Measurements from ENCODE around the gene THSD4. TPM values are rescaled to one million over a fixed set of nuclear protein-coding genes. Genes with fewer than 3 reads are reported as not detected.

THSD4 gene
- total RNA-seq, 1 experiment from 2014 or later = 24.2 TPM

DNA sequence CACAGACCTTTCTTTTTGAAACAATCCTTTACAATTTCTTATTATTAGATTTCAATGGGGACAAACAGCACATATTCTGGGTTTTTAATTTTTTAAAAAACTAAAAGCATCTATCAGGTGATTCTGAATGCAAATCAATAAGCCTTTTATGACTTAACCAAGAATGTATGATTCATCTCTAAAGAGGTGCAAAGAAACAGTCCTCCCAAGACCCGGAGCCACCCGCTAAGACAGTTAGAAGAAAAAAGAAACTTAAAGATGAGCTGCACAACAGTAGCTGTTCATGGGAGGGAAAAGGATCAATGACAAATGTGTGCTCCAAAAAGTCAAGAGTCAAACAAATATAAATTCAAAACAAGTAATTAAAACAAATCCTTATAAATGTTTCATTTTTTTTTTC lies 319.5 kb downstream of the THSD4 start:
- H3K9me3 Mint-ChIP-seq (ENCODE audit: low read depth, unreplicated experiment) = peaks cover 5% of the 10 kb centered on the region
- peaks cover 42% of the 10 kb centered on the region for H3K4me1 Mint-ChIP-seq (ENCODE audit: low read depth, unreplicated experiment)
- H3K27ac Mint-ChIP-seq (ENCODE audit: unreplicated experiment) = peak overlapping the region; percentile 35
- no peaks in the 10 kb centered on the region for H3K27me3 Mint-ChIP-seq (ENCODE audit: unreplicated experiment)
- no peak for DNase-seq
- CTCF ChIA-PET = interaction anchor here (1.4 to 1.6 kb wide), 3 partner anchors 12 to 26 kb away, joined by 3 to 5 read pairs (median 5); no protein-coding TSS in a partner anchor
- no peaks in the 10 kb centered on the region for H3K36me3 Mint-ChIP-seq (ENCODE audit: insufficient read depth, unreplicated experiment)
- H3K4me3 Mint-ChIP-seq (ENCODE audit: low read depth, unreplicated experiment) = no peak overlapping the region
- TF ChIP-seq, protein P1, sequence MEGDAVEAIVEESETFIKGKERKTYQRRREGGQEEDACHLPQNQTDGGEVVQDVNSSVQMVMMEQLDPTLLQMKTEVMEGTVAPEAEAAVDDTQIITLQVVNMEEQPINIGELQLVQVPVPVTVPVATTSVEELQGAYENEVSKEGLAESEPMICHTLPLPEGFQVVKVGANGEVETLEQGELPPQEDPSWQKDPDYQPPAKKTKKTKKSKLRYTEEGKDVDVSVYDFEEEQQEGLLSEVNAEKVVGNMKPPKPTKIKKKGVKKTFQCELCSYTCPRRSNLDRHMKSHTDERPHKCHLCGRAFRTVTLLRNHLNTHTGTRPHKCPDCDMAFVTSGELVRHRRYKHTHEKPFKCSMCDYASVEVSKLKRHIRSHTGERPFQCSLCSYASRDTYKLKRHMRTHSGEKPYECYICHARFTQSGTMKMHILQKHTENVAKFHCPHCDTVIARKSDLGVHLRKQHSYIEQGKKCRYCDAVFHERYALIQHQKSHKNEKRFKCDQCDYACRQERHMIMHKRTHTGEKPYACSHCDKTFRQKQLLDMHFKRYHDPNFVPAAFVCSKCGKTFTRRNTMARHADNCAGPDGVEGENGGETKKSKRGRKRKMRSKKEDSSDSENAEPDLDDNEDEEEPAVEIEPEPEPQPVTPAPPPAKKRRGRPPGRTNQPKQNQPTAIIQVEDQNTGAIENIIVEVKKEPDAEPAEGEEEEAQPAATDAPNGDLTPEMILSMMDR (IDR thresholded peaks at IDR 0.05; ENCODE audit: unreplicated experiment) = no peak
- intact Hi-C loops (cut with micrococcal nuclease; ENCODE audit: unreplicated experiment) = no loop called here
- BruUV-seq (replicated peaks) = no TSS peak

DNA sequence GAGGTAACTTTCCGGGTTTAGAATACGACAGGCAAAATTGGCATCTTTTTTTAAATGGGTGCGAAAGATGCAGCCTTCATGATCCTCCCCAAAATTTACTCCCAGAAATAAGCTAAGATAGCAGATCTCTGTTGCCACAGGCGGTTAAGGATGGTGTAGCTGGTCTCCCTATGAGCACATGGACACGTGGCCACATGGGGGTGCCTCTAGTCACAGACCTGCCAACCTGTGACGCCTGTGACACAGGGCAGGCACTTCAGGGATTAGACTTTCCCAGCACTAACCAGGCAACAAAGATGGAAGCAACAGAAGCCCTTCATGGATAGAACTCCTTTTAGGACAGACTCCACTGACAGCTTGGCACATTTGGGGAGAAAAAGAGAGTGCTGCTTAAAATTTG lies 320.3 kb downstream of the THSD4 start:
- peaks cover 42% of the 10 kb centered on the region for H3K4me1 Mint-ChIP-seq (ENCODE audit: low read depth, unreplicated experiment)
- H3K27me3 Mint-ChIP-seq (ENCODE audit: unreplicated experiment) = no peaks in the 10 kb centered on the region
- intact Hi-C loops (cut with micrococcal nuclease; ENCODE audit: unreplicated experiment) = no loop called here
- H3K9me3 Mint-ChIP-seq (ENCODE audit: low read depth, unreplicated experiment) = peaks cover 5% of the 10 kb centered on the region
- no peaks in the 10 kb centered on the region for H3K36me3 Mint-ChIP-seq (ENCODE audit: insufficient read depth, unreplicated experiment)
- no peak overlapping the region for H3K4me3 Mint-ChIP-seq (ENCODE audit: low read depth, unreplicated experiment)
- CTCF ChIA-PET = interaction anchor here (1.6 kb wide), 1 partner anchor 24 kb away, joined by 5 read pairs; no protein-coding TSS in a partner anchor
- TF ChIP-seq, protein P1 (IDR thresholded peaks at IDR 0.05; ENCODE audit: unreplicated experiment) = no peak
- no peak overlapping the region for H3K27ac Mint-ChIP-seq (ENCODE audit: unreplicated experiment)
- BruUV-seq (replicated peaks) = no TSS peak
- DNase-seq = no peak

DNA sequence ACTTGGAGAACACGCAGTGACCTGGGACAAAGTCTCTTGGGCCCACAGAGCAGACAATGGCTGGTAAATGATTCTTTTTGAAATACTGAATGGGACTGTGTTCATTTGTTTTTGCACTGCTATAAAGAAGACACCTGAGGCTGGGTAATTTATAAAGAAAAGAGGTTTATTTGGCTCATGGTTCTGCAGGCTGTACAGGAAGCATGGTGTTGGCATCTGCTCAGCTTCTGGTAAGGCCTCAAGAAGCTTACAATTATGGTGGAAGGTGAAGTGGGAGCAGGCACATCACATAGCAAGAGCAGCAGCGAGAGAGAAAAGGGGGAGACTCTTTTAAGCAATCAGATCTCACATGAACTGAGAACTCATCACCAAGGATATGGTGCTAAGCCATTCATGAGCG lies 321.6 kb downstream of the THSD4 start:
- DNase-seq = no peak
- no TSS peak for BruUV-seq (replicated peaks)
- Mint-ChIP-seq H3K27me3 (ENCODE audit: unreplicated experiment) (no peaks in the 10 kb centered on the region), H3K4me1 (ENCODE audit: low read depth, unreplicated experiment) (peaks cover 42% of the 10 kb centered on the region), H3K4me3 (ENCODE audit: low read depth, unreplicated experiment) (no peak overlapping the region), H3K27ac (ENCODE audit: unreplicated experiment) (no peak overlapping the region), H3K36me3 (ENCODE audit: insufficient read depth, unreplicated experiment) (no peaks in the 10 kb centered on the region), H3K9me3 (ENCODE audit: low read depth, unreplicated experiment) (peaks cover 5% of the 10 kb centered on the region)
- intact Hi-C loops (cut with micrococcal nuclease; ENCODE audit: unreplicated experiment) = no loop called here
- TF ChIP-seq, protein P1 (IDR thresholded peaks at IDR 0.05; ENCODE audit: unreplicated experiment) = no peak
- CTCF ChIA-PET = interaction anchor here (0.6 kb wide), 1 partner anchor 164 kb away, joined by 9 read pairs; no protein-coding TSS in a partner anchor

DNA sequence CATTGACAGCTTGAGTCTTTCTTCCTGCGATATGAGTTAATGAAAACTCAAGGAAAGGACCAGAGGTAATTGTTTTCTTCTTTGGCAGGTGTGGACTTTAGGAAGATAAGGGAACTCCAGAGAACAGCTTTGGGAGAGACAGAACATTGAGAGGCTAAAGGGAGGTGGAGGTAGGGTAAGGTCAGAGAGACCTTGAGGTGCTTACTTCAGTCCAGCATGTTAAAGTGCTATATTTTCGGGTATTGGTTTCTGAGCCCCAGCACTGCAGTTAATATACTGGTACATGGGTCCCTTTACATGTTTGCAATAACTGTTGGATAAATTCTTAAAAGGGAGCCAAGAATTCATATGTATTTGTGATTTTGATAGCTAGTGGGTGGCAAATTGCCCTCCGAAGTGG lies 322.1 kb downstream of the THSD4 start:
- H3K4me1 Mint-ChIP-seq (ENCODE audit: low read depth, unreplicated experiment) = peaks cover 42% of the 10 kb centered on the region
- no peak overlapping the region for H3K4me3 Mint-ChIP-seq (ENCODE audit: low read depth, unreplicated experiment)
- no peak for DNase-seq
- peaks cover 5% of the 10 kb centered on the region for H3K9me3 Mint-ChIP-seq (ENCODE audit: low read depth, unreplicated experiment)
- no peaks in the 10 kb centered on the region for H3K27me3 Mint-ChIP-seq (ENCODE audit: unreplicated experiment)
- intact Hi-C loops (cut with micrococcal nuclease; ENCODE audit: unreplicated experiment) = no loop called here
- no TSS peak for BruUV-seq (replicated peaks)
- no peaks in the 10 kb centered on the region for H3K36me3 Mint-ChIP-seq (ENCODE audit: insufficient read depth, unreplicated experiment)
- TF ChIP-seq, protein P1 (IDR thresholded peaks at IDR 0.05; ENCODE audit: unreplicated experiment) = no peak
- CTCF ChIA-PET = interaction anchor here (1.3 kb wide), 1 partner anchor 26 kb away, joined by 3 read pairs; no protein-coding TSS in a partner anchor
- no peak overlapping the region for H3K27ac Mint-ChIP-seq (ENCODE audit: unreplicated experiment)
